Fibroblast of the conjunctiva (primary cell): Measurements from ENCODE around the gene RAD9A.

Experiments
- DNase-seq: peaks from one replicate; pipeline ENCODE4 v3.0.0-alpha.2; 2010; ENCODE audit warnings: low read depth

The RAD9A gene

DNA sequence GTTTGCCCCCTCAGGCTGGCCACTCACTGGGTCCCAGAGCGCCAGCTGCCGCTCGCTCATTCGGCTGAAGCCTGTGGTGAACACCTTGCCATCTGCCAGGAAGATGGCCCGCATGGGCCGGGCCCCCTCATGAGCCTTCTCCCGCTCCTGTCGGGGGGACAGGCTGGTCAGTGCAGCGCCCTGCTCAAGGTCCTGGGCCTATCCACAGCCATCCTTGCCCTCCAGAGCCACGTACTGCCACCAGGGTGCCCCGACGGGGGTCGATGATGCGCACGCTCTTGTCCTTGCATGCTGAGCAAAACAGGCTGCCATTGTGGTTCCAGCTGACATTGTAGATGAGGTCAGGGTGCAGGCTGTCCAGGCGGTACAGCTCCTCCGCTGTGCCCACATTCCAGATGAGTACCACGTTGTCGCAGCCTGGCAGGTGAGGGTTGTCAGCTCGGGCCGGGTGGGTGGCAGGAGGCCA is 49.3 kb downstream of the RAD9A start:
- DNase-seq: no peak

DNA sequence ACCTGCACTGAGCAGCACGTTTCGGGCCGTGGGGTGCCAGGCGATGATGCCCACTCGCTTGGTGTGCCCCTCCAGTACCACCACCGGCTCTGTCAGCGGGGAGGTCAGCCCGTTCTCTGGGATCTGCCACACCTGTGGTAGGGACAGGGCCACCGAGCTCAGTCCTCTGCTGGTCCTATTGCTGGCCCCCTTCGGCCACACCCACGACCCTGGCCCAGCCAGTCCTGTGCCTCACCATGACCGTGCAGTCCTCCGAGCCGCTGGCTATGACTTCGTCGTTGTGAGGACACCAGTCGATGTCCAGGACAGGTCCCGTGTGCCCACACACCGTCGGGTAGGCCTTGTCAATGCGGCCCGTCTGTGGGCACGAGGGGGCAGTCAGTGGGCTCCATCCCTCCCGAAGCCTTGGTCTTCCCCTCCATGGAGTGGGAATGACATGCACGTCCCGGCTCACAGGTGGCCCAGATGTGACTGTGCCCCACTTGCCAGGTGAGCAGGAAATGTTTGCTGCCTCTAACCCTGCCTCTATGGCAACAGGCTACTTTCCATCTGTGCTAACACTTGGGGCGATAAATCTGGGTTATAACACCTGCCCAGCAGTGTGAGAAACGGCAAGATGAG is 50.1 kb downstream of the RAD9A start:
- DNase-seq: no peak

DNA sequence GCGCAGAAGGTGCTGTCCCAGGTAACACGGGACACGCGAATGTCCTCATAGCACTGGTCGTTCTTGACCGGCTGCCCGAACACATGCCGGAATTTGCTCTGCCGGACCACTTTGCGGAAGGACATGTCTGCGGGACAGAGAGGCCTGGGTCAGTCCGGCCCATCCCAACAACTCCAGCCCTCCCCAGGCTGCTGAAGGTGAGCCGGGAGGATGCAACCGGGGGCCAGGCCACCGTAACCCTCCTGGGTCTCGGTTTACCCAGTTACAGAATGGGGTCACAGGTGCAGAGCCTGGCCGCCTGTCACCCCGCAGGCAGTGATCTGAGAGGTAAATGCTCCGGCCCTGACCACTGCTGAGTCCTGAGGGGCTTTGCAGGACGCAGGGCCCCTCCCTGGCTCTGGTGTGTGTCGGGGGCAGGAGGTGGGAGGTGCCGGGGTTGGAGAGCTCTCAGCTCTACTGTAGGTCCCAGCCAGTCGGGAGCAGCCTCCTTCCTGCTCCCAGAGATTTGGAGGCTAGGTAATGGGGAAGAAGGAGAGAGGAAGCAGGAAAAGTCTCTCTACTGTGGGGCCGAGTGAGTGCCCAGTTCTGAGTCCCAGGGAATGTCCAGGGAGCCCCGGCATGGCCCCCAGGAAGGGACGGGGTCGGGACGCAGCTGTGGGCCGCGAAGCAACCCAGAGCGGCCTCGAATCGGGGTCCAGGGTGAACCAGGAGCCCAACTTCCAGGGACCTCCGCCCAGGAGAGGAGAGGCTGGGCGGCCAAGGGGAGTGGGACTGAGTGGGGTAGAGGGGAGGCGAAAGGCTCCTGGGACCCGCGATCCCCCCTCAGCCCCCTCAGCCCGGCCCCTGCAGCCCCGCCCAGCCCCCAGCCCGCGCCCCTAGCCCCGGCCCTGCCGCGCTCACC is 51.0 kb downstream of the RAD9A start:
- DNase-seq: no peak

DNA sequence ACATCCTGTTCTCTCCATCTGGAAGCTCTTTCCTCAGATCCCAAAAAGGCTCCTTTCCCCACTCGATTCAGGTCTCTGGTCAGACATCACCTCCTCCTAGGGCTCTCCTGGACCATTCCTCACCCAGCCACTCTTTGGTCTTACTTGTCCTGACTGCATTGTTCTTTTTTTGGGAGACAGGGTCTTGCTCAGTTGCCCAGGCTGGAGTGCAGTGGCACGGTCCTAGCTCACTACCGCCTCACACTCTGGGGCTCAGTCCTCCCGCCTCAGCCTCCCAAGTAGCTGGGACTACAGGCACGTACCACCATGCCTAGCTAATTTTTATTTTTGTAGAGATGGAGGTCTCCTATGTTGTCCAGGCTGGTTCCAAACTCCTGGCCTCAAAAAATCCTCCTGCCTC is 53.7 kb downstream of the RAD9A start:
- DNase-seq: no peak
